ENCODE data around the gene FEM1A.
"Not testable (repeated sequence)": the region's sequence is repeated elsewhere in the genome, so short reads cannot be mapped to it uniquely, and the experiment has no call there.

The FEM1A gene
- total RNA-seq: 40.0 to 78.4 (median 57.5) reads per million in 4 donors

GRCh38 chr19:4791183-4792018 is at the start of gene FEM1A:
TSS of gene FEM1A (plus strand) at chr19:4791734. CDS start at chr19:4791855, 121 bp downstream.
- peak; percentile 98 to 100 (median 99) for DNase-seq

- no peak for DNase-seq
These were observed 48.5 kb upstream of the FEM1A start for GRCh38 chr19:4742723-4743646.

GRCh38 chr19:4744451-4745174 is 46.9 kb upstream of the FEM1A start:
- no peak for DNase-seq

GRCh38 chr19:4745175-4745574 is 46.4 kb upstream of the FEM1A start:
- DNase-seq: not testable (repeated sequence)

GRCh38 chr19:4745986-4746385 is 45.5 kb upstream of the FEM1A start:
- no peak for DNase-seq

- DNase-seq: no peak
These were observed 43.3 kb upstream of the FEM1A start for GRCh38 chr19:4748185-4748584.

GRCh38 chr19:4748589-4748988 is 42.9 kb upstream of the FEM1A start:
- DNase-seq: no peak

- DNase-seq: no peak
These were observed 41.5 kb upstream of the FEM1A start for GRCh38 chr19:4749870-4750590.

GRCh38 chr19:4754248-4754647 is 37.3 kb upstream of the FEM1A start:
- no peak for DNase-seq

GRCh38 chr19:4755459-4755858 is 36.1 kb upstream of the FEM1A start:
- DNase-seq: no peak

- no peak for DNase-seq
These were observed 33.5 kb upstream of the FEM1A start for GRCh38 chr19:4758082-4758481.

- no peak for DNase-seq
These were observed 32.9 kb upstream of the FEM1A start for GRCh38 chr19:4758659-4759058.

GRCh38 chr19:4759388-4760284 is 31.9 kb upstream of the FEM1A start:
- peak; percentile 12 to 74 (median 25) for DNase-seq

GRCh38 chr19:4760285-4760650 is 31.3 kb upstream of the FEM1A start:
- DNase-seq: no peak

- no peak for DNase-seq
These were observed 28.5 kb upstream of the FEM1A start for GRCh38 chr19:4763021-4763420.

GRCh38 chr19:4764393-4764660 is 27.2 kb upstream of the FEM1A start:
- DNase-seq: no peak

- peak; percentile 52 to 81 (median 71) for DNase-seq
These were observed 22.4 kb upstream of the FEM1A start for GRCh38 chr19:4768934-4769777.

GRCh38 chr19:4772566-4772965 is 19.0 kb upstream of the FEM1A start:
- DNase-seq: no peak

- no peak for DNase-seq
These were observed 18.4 kb upstream of the FEM1A start for GRCh38 chr19:4773047-4773640.

GRCh38 chr19:4774136-4774535 is 17.4 kb upstream of the FEM1A start:
- no peak for DNase-seq

All from T-helper 1 cell (primary cell).